Measurements from ENCODE around the gene ABCB1. TPM values are rescaled to one million over a fixed set of nuclear protein-coding genes. Genes with fewer than 3 reads are reported as not detected.

The ABCB1 gene
- polyA plus RNA-seq, 1 experiment: 2.9 TPM

- POLR2A ChIA-PET: no interaction called here
Observed at GRCh38 chr7:87497482-87497881, 103.2 kb downstream of the ABCB1 start.

GRCh38 chr7:87495366-87495765, 105.3 kb downstream of the ABCB1 start:
- ChIA-PET CTCF (no interaction called here), POLR2A (no interaction called here)
- no peaks in the 10 kb centered on the region for H3K27me3 ChIP-seq (ENCODE audit: control insufficient read depth, insufficient read depth, low read length)
- H3K27ac ChIP-seq (ENCODE audit: low read depth, low read length): no peak overlapping the region
- no peak for DNase-seq (ENCODE audit: low read depth, low spot score)
- TF ChIP-seq CTCF (IDR thresholded peaks at IDR 0.05; ENCODE audit: low read depth, low read length): no peak
- no peaks in the 10 kb centered on the region for H3K9me3 ChIP-seq (ENCODE audit: control insufficient read depth, insufficient read depth, low read length)
- H3K4me3 ChIP-seq (ENCODE audit: low read depth, low read length): no peak overlapping the region

More at GRCh38 chr7:87497482-87497881, 103.2 kb downstream of the ABCB1 start:
- no peak overlapping the region for H3K27ac ChIP-seq (ENCODE audit: low read depth, low read length)
- CTCF ChIA-PET: interaction anchor here (2.4 kb wide), 1 partner anchor 8 kb away, joined by 7 read pairs; no protein-coding TSS in a partner anchor
- H3K4me3 ChIP-seq (ENCODE audit: low read depth, low read length): no peak overlapping the region
- no peaks in the 10 kb centered on the region for H3K27me3 ChIP-seq (ENCODE audit: control insufficient read depth, insufficient read depth, low read length)
- no peak for DNase-seq (ENCODE audit: low read depth, low spot score)
- H3K9me3 ChIP-seq (ENCODE audit: control insufficient read depth, insufficient read depth, low read length): no peaks in the 10 kb centered on the region
- TF ChIP-seq CTCF (IDR thresholded peaks at IDR 0.05; ENCODE audit: low read depth, low read length): no peak

GRCh38 chr7:87494454-87494853, 106.2 kb downstream of the ABCB1 start:
- CTCF ChIA-PET: no interaction called here
- H3K4me3 ChIP-seq (ENCODE audit: low read depth, low read length): no peak overlapping the region

GRCh38 chr7:87483131-87483530, 117.6 kb downstream of the ABCB1 start:
- no peak overlapping the region for H3K4me3 ChIP-seq (ENCODE audit: low read depth, low read length)
- no peaks in the 10 kb centered on the region for H3K9me3 ChIP-seq (ENCODE audit: control insufficient read depth, insufficient read depth, low read length)
- TF ChIP-seq CTCF (IDR thresholded peaks at IDR 0.05; ENCODE audit: low read depth, low read length): no peak
- DNase-seq (ENCODE audit: low read depth, low spot score): no peak
- no peak overlapping the region for H3K27ac ChIP-seq (ENCODE audit: low read depth, low read length)
- POLR2A ChIA-PET: no interaction called here
- no peaks in the 10 kb centered on the region for H3K27me3 ChIP-seq (ENCODE audit: control insufficient read depth, insufficient read depth, low read length)
- CTCF ChIA-PET: no interaction called here

More at GRCh38 chr7:87494454-87494853, 106.2 kb downstream of the ABCB1 start:
- H3K27me3 ChIP-seq (ENCODE audit: control insufficient read depth, insufficient read depth, low read length): no peaks in the 10 kb centered on the region
- no peak for DNase-seq (ENCODE audit: low read depth, low spot score)
- H3K9me3 ChIP-seq (ENCODE audit: control insufficient read depth, insufficient read depth, low read length): no peaks in the 10 kb centered on the region
- POLR2A ChIA-PET: no interaction called here
- TF ChIP-seq CTCF (IDR thresholded peaks at IDR 0.05; ENCODE audit: low read depth, low read length): no peak
- H3K27ac ChIP-seq (ENCODE audit: low read depth, low read length): no peak overlapping the region

- no peak for TF ChIP-seq CTCF (IDR thresholded peaks at IDR 0.05; ENCODE audit: low read depth, low read length)
- Histone ChIP-seq H3K27ac (ENCODE audit: low read depth, low read length) (no peak overlapping the region), H3K9me3 (ENCODE audit: control insufficient read depth, insufficient read depth, low read length) (no peaks in the 10 kb centered on the region), H3K27me3 (ENCODE audit: control insufficient read depth, insufficient read depth, low read length) (no peaks in the 10 kb centered on the region), H3K4me3 (ENCODE audit: low read depth, low read length) (no peak overlapping the region)
- DNase-seq (ENCODE audit: low read depth, low spot score): no peak
- CTCF ChIA-PET: no interaction called here
- POLR2A ChIA-PET: no interaction called here
Observed at GRCh38 chr7:87482115-87482514, 118.6 kb downstream of the ABCB1 start.
